Fibroblast of lung (primary cell): ENCODE results near the gene CACNG4. TPM values are rescaled to one million over a fixed set of nuclear protein-coding genes. Genes with fewer than 3 reads are reported as not detected.

Experiments
- DNase-seq, 2 donors: peaks; one replicate each; pipeline versions ENCODE4 v3.0.0 to v3.0.0-alpha.2; 2010; ENCODE audit warnings: low read depth in 2 of 2
- H2AFZ ChIP-seq: 2 replicates; pipeline ENCODE4 v1.5.1; 2012; ENCODE audit warnings: low read length, control low read depth, inconsistent platforms
- H3K27ac ChIP-seq: 2 replicates; pipeline ENCODE4 v1.5.1; 2011; ENCODE audit warnings: low read length, control low read depth; ENCODE audit not compliant: insufficient read depth
- H3K27me3 ChIP-seq: 2 replicates; pipeline ENCODE4 v1.5.1; 2011; ENCODE audit warnings: mild to moderate bottlenecking, low read length; ENCODE audit not compliant: control insufficient read depth, insufficient read depth
- H3K36me3 ChIP-seq: 2 replicates; pipeline ENCODE4 v1.5.1; 2011; ENCODE audit warnings: low read length; ENCODE audit not compliant: control insufficient read depth, insufficient read depth
- H3K4me1 ChIP-seq: 2 replicates; pipeline ENCODE4 v1.5.1; 2011; ENCODE audit warnings: low read length; ENCODE audit not compliant: control insufficient read depth, insufficient read depth; ENCODE audit errors: extremely low read depth
- H3K4me2 ChIP-seq: 2 replicates; pipeline ENCODE4 v1.5.1; 2011; ENCODE audit warnings: low read length, control low read depth; ENCODE audit not compliant: insufficient read depth; ENCODE audit errors: extremely low read depth
- H3K4me3 ChIP-seq, 4 experiments: fragments of 200-600 bp in 1 of 4; sonication (generic) in 1 of 4; replicated peaks in 1 of 4; 2 replicates each; pipeline ENCODE4 v1.5.1; 2011 to 2016; ENCODE audit warnings: low read length in 4 of 4, low read depth in 3 of 4, mild to moderate bottlenecking in 3 of 4, control low read depth in 2 of 4, inconsistent platforms in 1 of 4, mixed read lengths in 1 of 4; ENCODE audit not compliant: insufficient read depth in 1 of 4; ENCODE audit errors: control extremely low read depth in 1 of 4
- H3K79me2 ChIP-seq: 2 replicates; pipeline ENCODE4 v1.5.1; 2012; ENCODE audit warnings: mild to moderate bottlenecking, low read length, inconsistent platforms; ENCODE audit not compliant: control insufficient read depth, insufficient read depth
- H3K9ac ChIP-seq: 2 replicates; pipeline ENCODE4 v1.5.1; 2011; ENCODE audit warnings: mild to moderate bottlenecking, low read length, control low read depth; ENCODE audit not compliant: insufficient read depth
- H3K9me3 ChIP-seq: 2 replicates; pipeline ENCODE4 v1.5.1; 2012; ENCODE audit warnings: low read depth, low read length; ENCODE audit not compliant: control insufficient read depth, insufficient read depth
- H4K20me1 ChIP-seq: 2 replicates; pipeline ENCODE4 v1.5.1; 2011; ENCODE audit warnings: low read length; ENCODE audit not compliant: control insufficient read depth, insufficient read depth; ENCODE audit errors: extremely low read depth
- EZH2 ChIP-seq: IDR thresholded peaks from 2 replicates; pipeline ENCODE4 v1.5.1; 2012; ENCODE audit warnings: low read length, control low read depth, mild to moderate bottlenecking; ENCODE audit errors: missing control alignments
- polyA plus RNA-seq, 2 donors: library from polyadenylated mRNA; depleted of rRNA in 1 of 2; stranded (reverse) in 1 of 2; unstranded in 1 of 2; fragments of >200 nt; gene quantifications; 2 replicates each; pipeline ENCODE4 v1.2.1, GENCODE V29; 2011 to 2012; ENCODE audit warnings: missing spikeins in 1 of 2
- total RNA-seq: library from RNA; depleted of rRNA; stranded (reverse); fragments of >200 nt; gene quantifications from 2 replicates; pipeline ENCODE4 v1.2.1, GENCODE V29; 2014
- TF ChIP-seq, protein P1 (sequence below), 2 donors: IDR thresholded peaks in 1 of 2; conservative IDR thresholded peaks in 1 of 2; 1 replicate in 1 of 2; 2 replicates in 1 of 2; pipeline ENCODE4 v1.5.1; 2011 to 2012; ENCODE audit warnings: low read length in 2 of 2, control low read depth in 1 of 2, inconsistent platforms in 1 of 2, low read depth in 1 of 2, mild to moderate bottlenecking in 1 of 2

The CACNG4 gene
- total and polyA plus RNA-seq, 2 donors (not counting 1 experiment from before 2014, with no cell fraction given): not detected

DNA sequence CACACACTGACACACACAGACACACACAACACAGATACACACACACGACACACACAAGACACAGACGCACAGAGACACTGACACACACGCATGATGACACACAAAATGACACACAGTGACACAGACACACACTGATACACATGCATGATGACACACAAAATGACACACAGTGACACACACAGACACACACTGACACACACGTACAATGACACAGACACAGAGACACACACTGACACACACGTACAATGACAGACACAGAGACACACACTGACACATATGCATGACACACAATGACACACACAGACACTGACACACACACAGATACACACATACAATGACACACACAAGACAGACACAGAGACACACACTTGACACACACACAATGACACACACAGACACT, 90.1 kb downstream of the CACNG4 start:
- Histone ChIP-seq H3K4me2 (no peak overlapping the region), H3K36me3 (no peaks in the 10 kb centered on the region), H3K27ac (no peak overlapping the region), H3K27me3 (no peaks in the 10 kb centered on the region), H3K9ac (no peak overlapping the region), H3K4me3 (no peak overlapping the region), H2AFZ (no peak overlapping the region), H3K9me3 (no peaks in the 10 kb centered on the region), H3K4me1 (no peaks in the 10 kb centered on the region), H4K20me1 (no peaks in the 10 kb centered on the region), H3K79me2 (no peaks in the 10 kb centered on the region)
- no peak for DNase-seq
- no peak for TF ChIP-seq EZH2
- TF ChIP-seq, protein P1, sequence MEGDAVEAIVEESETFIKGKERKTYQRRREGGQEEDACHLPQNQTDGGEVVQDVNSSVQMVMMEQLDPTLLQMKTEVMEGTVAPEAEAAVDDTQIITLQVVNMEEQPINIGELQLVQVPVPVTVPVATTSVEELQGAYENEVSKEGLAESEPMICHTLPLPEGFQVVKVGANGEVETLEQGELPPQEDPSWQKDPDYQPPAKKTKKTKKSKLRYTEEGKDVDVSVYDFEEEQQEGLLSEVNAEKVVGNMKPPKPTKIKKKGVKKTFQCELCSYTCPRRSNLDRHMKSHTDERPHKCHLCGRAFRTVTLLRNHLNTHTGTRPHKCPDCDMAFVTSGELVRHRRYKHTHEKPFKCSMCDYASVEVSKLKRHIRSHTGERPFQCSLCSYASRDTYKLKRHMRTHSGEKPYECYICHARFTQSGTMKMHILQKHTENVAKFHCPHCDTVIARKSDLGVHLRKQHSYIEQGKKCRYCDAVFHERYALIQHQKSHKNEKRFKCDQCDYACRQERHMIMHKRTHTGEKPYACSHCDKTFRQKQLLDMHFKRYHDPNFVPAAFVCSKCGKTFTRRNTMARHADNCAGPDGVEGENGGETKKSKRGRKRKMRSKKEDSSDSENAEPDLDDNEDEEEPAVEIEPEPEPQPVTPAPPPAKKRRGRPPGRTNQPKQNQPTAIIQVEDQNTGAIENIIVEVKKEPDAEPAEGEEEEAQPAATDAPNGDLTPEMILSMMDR (conservative IDR thresholded peaks at IDR 0.05 in 1 of 2, IDR thresholded peaks at IDR 0.05 in 1 of 2; ENCODE audit: low read depth in 1 of 2, low read length in 2 of 2): no peak

- Histone ChIP-seq H3K79me2 (no peaks in the 10 kb centered on the region), H3K36me3 (no peaks in the 10 kb centered on the region), H3K27ac (no peak overlapping the region), H4K20me1 (no peaks in the 10 kb centered on the region), H2AFZ (no peak overlapping the region), H3K27me3 (no peaks in the 10 kb centered on the region), H3K4me2 (no peak overlapping the region), H3K4me1 (no peaks in the 10 kb centered on the region), H3K9ac (no peak overlapping the region), H3K9me3 (no peaks in the 10 kb centered on the region), H3K4me3 (no peak overlapping the region)
- no peak for DNase-seq
- no peak for TF ChIP-seq EZH2
- TF ChIP-seq, protein P1 (conservative IDR thresholded peaks at IDR 0.05 in 1 of 2, IDR thresholded peaks at IDR 0.05 in 1 of 2; ENCODE audit: low read depth in 1 of 2, low read length in 2 of 2): no peak
These were observed 90.5 kb downstream of the CACNG4 start for GRCh38 chr17:67055041-67055443.

GRCh38 chr17:67055811-67056745, 91.6 kb downstream of the CACNG4 start:
- Histone ChIP-seq H3K4me3 (no peak overlapping the region), H3K27ac (no peak overlapping the region), H3K4me1 (no peaks in the 10 kb centered on the region), H4K20me1 (no peaks in the 10 kb centered on the region), H3K9ac (no peak overlapping the region), H3K27me3 (no peaks in the 10 kb centered on the region), H3K36me3 (no peaks in the 10 kb centered on the region), H2AFZ (no peak overlapping the region), H3K9me3 (no peaks in the 10 kb centered on the region), H3K4me2 (no peak overlapping the region), H3K79me2 (no peaks in the 10 kb centered on the region)
- TF ChIP-seq EZH2: no peak
- no peak for DNase-seq
